GM18526 (cell line): ENCODE results near the gene UBL5.

ENCODE experiments used
- POLR2A ChIP-seq: IDR thresholded peaks from 3 replicates; pipeline ENCODE4 v1.6.1; 2011; ENCODE audit not compliant: insufficient read length; ENCODE audit errors: extremely low read depth

Gene UBL5

GRCh38 chr19:9871626-9872338, 44.1 kb downstream of the UBL5 start:
- no peak for TF ChIP-seq POLR2A

- no peak for TF ChIP-seq POLR2A
Observed at GRCh38 chr19:9872618-9873242, 45.0 kb downstream of the UBL5 start.

GRCh38 chr19:9875031-9875627, 47.4 kb downstream of the UBL5 start:
- TF ChIP-seq POLR2A = no peak

GRCh38 chr19:9875796-9876195, 48.1 kb downstream of the UBL5 start:
- TF ChIP-seq POLR2A = no peak

- TF ChIP-seq POLR2A = no peak
Observed at GRCh38 chr19:9877780-9878510, 50.2 kb downstream of the UBL5 start.

- no peak for TF ChIP-seq POLR2A
Observed at GRCh38 chr19:9878511-9879196, 50.9 kb downstream of the UBL5 start.
